Stomach (tissue), 9 donors: Measurements from ENCODE around the gene BBS10. TPM values are rescaled to one million over a fixed set of nuclear protein-coding genes. Genes with fewer than 3 reads are reported as not detected.

Experiments used
- DNase-seq, 2 donors: peaks; one replicate each; pipeline versions ENCODE4 v3.0.0 to v3.0.0-alpha.2; 2013 to 2019
- H3K27ac ChIP-seq, 5 donors: fragments of 200-600 bp in 4 of 5; sonication (generic) in 4 of 5; one replicate each; pipeline ENCODE4 v1.5.1; 2013 to 2019; ENCODE audit warnings: mild to moderate bottlenecking in 1 of 5, moderate library complexity in 1 of 5
- H3K27me3 ChIP-seq, 3 donors: fragments of 200-600 bp; sonication (generic); one replicate each; pipeline ENCODE4 v1.5.1; 2017 to 2019; ENCODE audit warnings: mixed run types in 1 of 3
- H3K36me3 ChIP-seq, 4 donors: fragments of 200-600 bp; sonication (generic); 1 replicate in 3 of 4; 2 replicates in 1 of 4; pipeline ENCODE4 v1.5.1; 2016 to 2019
- H3K4me1 ChIP-seq, 4 donors: fragments of 200-600 bp; sonication (generic); one replicate each; pipeline ENCODE4 v1.5.1; 2016 to 2019
- H3K4me3 ChIP-seq, 4 donors: fragments of 200-600 bp; sonication (generic) in 3 of 4; one replicate each; pipeline ENCODE4 v1.5.1; 2016 to 2019; ENCODE audit warnings: mild to moderate bottlenecking in 1 of 4
- H3K9me3 ChIP-seq, 4 donors: fragments of 200-600 bp; sonication (generic); one replicate each; pipeline ENCODE4 v1.5.1; 2016 to 2019
- EP300 ChIP-seq: sonication (generic); formaldehyde crosslinking; IDR thresholded peaks from one replicate; pipeline ENCODE4 v1.6.1; 2017; ENCODE audit warnings: antibody characterized with exemption
- POLR2A ChIP-seq, 4 donors: fragments of 450-650 bp; IDR thresholded peaks; one replicate each; pipeline ENCODE4 v1.6.1; 2016; ENCODE audit warnings: antibody characterized with exemption in 4 of 4, control low read depth in 2 of 4, mild to moderate bottlenecking in 1 of 4, moderate library complexity in 1 of 4
- POLR2AphosphoS5 ChIP-seq, 3 donors: sonication (generic); formaldehyde crosslinking; IDR thresholded peaks; one replicate each; pipeline ENCODE4 v1.6.1; 2016; ENCODE audit warnings: antibody characterized with exemption in 3 of 3
- WGBS, 5 donors: extraction: QIAGEN DNeasy Blood & Tissue Kit in 3 of 5; methylation state at CpG; one replicate each; pipeline versions ENCODE4 v1.1.5 to v1.1.7; 2013 to 2018; 5-methylcytosine and 5-hydroxymethylcytosine counted together
- intact Hi-C: fragments of 100-400 bp; cut with DNase I; formaldehyde crosslinking; loops from one replicate; pipeline ENCODE4 v1.15.1; 2023; ENCODE audit warnings: low total_unique reads
- polyA plus RNA-seq, 3 donors: library from polyadenylated mRNA; stranded (reverse); fragments of 200-250 nt; gene quantifications; one replicate each; pipeline ENCODE4 v1.2.3, GENCODE V29; 2013
- small RNA-seq, 4 donors: library from RNA; depleted of rRNA; stranded (forward); fragments of <200 nt; gene quantifications; one replicate each; pipeline ENCODE3, GENCODE V24; 2016
- total RNA-seq, 5 donors: library from RNA; depleted of rRNA; stranded (reverse); fragments of >200 nt; gene quantifications; one replicate each; pipeline versions ENCODE4 v1.1.0 to v1.2.3, GENCODE V29; 2014 to 2016
- TF ChIP-seq, protein P1 (sequence below), 7 experiments: fragments of 450-650 bp in 4 of 7; fragments of 200-600 bp in 3 of 7; sonication (generic) in 3 of 7; IDR thresholded peaks; one replicate each; pipeline ENCODE4 v1.5.1; 2016 to 2019; ENCODE audit warnings: antibody characterized with exemption in 7 of 7, control low read depth in 2 of 7, mild to moderate bottlenecking in 1 of 7
- donor health status: healthy with polysubstance abuse.
- donor health status: Bipolar disorder and iron deficiency.
- donor health status: healthy.

The BBS10 gene
- total and polyA plus RNA-seq, 8 donors, result 0.87 to 15.6 (median 3.3) TPM

DNA sequence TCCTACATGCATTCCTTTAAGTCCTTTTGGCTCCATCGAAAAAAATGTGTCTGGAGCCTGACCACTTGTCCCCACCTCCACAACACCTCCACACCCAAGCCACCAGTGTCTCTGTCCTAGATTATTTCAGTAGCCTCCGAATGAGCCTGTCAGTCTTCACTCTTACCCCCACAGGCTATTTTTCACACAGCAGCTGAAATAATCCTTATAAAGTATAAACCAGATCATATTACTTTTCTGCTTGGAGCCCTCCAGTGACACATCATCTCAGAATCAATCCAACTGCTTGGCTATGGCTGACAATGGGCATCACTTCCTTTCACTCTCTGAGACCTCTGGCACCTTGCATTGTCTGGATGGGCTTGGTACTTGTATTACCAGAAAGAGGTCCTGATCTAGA lies 44.9 kb downstream of the BBS10 start:
- no peak for DNase-seq
- no peaks in the 10 kb centered on the region for H3K36me3 ChIP-seq
- no peak overlapping the region for H3K27ac ChIP-seq
- intact Hi-C loops, result no loop called here
- H3K4me3 ChIP-seq, result no peak overlapping the region
- H3K4me1 ChIP-seq, result no peaks in the 10 kb centered on the region
- TF ChIP-seq POLR2AphosphoS5 (IDR thresholded peaks at IDR 0.05), result no peak
- TF ChIP-seq, protein P1, sequence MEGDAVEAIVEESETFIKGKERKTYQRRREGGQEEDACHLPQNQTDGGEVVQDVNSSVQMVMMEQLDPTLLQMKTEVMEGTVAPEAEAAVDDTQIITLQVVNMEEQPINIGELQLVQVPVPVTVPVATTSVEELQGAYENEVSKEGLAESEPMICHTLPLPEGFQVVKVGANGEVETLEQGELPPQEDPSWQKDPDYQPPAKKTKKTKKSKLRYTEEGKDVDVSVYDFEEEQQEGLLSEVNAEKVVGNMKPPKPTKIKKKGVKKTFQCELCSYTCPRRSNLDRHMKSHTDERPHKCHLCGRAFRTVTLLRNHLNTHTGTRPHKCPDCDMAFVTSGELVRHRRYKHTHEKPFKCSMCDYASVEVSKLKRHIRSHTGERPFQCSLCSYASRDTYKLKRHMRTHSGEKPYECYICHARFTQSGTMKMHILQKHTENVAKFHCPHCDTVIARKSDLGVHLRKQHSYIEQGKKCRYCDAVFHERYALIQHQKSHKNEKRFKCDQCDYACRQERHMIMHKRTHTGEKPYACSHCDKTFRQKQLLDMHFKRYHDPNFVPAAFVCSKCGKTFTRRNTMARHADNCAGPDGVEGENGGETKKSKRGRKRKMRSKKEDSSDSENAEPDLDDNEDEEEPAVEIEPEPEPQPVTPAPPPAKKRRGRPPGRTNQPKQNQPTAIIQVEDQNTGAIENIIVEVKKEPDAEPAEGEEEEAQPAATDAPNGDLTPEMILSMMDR (IDR thresholded peaks at IDR 0.05), result no peak
- no peak for TF ChIP-seq EP300
- no peak for TF ChIP-seq POLR2A (IDR thresholded peaks at IDR 0.05)
- no peaks in the 10 kb centered on the region for H3K9me3 ChIP-seq
- H3K27me3 ChIP-seq, result no peaks in the 10 kb centered on the region
- WGBS, 5 donors, result 81 to 95% (median 88%) methylated on average over 2 of the region's 2 CpGs

- WGBS, 5 donors, result 81 to 84% (median 84%) methylated on average over 6 of the region's 6 CpGs
- Histone ChIP-seq H3K36me3 (no peaks in the 10 kb centered on the region), H3K4me1 (no peaks in the 10 kb centered on the region), H3K9me3 (no peaks in the 10 kb centered on the region), H3K27me3 (no peaks in the 10 kb centered on the region), H3K27ac (no peak overlapping the region), H3K4me3 (no peak overlapping the region)
- TF ChIP-seq, protein P1 (IDR thresholded peaks at IDR 0.05), result no peak
- TF ChIP-seq EP300, result no peak
- no peak for TF ChIP-seq POLR2AphosphoS5 (IDR thresholded peaks at IDR 0.05)
- no peak for TF ChIP-seq POLR2A (IDR thresholded peaks at IDR 0.05)
- intact Hi-C loops, result no loop called here
- DNase-seq, result no peak
Observed at GRCh38 chr12:76300297-76300665, 47.9 kb downstream of the BBS10 start.

DNA sequence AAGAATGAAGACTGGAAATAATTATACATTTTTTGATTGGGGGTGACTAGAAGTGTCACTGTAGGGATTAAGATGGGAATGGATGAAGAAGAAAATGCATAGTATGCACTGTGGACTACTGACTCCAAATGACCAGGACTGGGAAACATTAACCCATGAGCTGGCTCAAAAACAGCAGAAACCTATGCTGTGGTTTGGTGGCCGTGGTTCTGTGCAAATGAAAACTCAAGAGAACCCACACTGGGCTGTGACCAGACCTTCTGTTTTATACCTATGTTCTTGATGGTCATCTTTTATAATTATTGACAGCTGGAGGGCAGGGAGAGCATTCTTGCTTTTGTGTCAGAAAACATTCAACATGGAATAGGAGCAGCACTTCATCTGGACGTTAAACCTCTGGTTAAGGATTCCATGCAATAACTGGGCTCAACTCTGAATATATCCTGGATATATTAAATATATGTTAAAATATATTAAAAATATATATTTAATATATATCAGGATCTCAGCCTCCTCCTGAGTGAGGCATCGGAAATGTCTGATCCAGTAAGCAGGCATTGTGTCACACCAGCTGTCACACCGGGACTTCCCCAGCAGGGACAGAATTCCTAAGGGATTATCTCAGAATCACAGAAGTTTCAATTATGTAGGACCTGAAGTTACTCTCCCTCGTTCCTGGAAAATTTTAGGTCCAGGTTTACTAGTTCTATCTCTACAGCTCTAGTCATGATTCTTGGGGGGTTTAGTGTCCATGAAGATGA lies 48.5 kb downstream of the BBS10 start:
- intact Hi-C loops, result no loop called here
- Histone ChIP-seq H3K4me1 (no peaks in the 10 kb centered on the region), H3K9me3 (no peaks in the 10 kb centered on the region), H3K4me3 (no peak overlapping the region), H3K27ac (no peak overlapping the region), H3K36me3 (no peaks in the 10 kb centered on the region), H3K27me3 (no peaks in the 10 kb centered on the region)
- no peak for TF ChIP-seq POLR2AphosphoS5 (IDR thresholded peaks at IDR 0.05)
- TF ChIP-seq, protein P1 (IDR thresholded peaks at IDR 0.05), result no peak
- TF ChIP-seq POLR2A (IDR thresholded peaks at IDR 0.05), result no peak
- 57 to 60% (median 59%) methylated on average over 5 of the region's 5 CpGs for WGBS, 5 donors
- no peak for DNase-seq

Small RNA genes lying within 50 kb of the gene (small RNA-seq; reads per million reads assigned to genes)
- 0 reads per million in 4 donors for gene RN7SKP172

Other genes with a start within 250 kb of the BBS10 start
- gene OSBPL8, start 211.4 kb upstream of the BBS10 start, total RNA-seq, result 100 to 1,000 TPM in 3 of 5 donors, 10 to 100 TPM in 2; 27.4 to 147 (median 112) TPM
- gene OSBPL8, start 211.4 kb upstream of the BBS10 start, polyA plus RNA-seq, result 10 to 100 TPM in 2 of 3 donors, 1 to 10 TPM in 1; 7.7 to 11.2 (median 10.7) TPM